Smooth muscle cell of the brain vasculature (primary cell): ENCODE results near the gene TUBA3C.

Source experiments
- DNase-seq: peaks from one replicate; pipeline ENCODE4 v3.0.0-alpha.2; 2012; ENCODE audit warnings: low read depth, low spot score

Gene TUBA3C

DNA sequence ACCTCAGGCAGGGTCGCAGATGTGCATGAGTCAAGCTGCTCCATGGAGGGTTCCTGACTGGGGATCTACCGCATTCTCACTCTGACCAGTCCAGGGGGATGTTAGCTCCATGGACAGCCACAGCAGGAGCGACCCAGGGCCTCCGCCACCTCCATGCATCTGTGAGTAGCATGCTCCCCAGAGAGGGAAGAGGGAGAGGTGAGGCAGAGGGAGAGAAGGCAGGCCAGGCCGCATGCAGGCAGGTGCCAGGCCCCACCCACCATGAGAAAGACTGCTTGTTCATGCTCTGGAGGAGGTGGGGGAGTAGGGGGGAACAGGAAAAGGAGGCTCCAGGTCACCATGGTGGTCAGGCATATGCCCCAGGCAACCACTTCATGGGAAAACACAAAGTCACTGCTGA is 20.3 kb downstream of the TUBA3C start:
- DNase-seq = no peak

DNA sequence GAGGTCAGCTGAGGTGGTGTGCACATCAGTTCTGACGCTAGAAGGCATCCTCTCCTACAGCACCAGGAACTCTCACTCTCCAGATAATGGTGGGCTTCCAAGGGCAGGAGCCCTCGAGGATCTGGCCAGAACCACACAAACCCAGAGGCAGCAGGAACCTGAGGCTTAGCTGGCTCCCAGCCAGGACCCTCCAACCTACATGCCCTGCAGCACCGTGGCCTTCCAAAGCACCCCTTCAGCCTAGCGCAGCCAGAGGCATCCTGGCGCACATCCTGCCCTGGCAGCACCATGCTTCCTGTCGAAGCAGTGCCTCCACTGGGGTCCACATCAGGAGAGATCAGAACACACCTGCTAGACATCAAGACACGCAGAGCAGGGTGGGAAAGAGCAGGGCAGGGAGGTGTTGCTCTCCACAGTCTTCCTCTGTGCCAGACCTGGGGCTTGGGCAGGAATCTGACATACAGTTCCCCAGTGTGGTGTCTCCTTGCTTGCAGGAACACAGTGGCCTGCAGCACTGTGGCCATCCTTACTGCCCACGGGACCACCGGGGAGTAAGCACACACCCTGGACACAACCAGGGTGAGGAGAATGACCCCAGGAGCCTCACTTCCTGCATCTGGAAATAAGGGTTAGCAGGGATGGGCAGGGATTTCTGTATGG is 21.7 kb downstream of the TUBA3C start:
- DNase-seq = no peak

DNA sequence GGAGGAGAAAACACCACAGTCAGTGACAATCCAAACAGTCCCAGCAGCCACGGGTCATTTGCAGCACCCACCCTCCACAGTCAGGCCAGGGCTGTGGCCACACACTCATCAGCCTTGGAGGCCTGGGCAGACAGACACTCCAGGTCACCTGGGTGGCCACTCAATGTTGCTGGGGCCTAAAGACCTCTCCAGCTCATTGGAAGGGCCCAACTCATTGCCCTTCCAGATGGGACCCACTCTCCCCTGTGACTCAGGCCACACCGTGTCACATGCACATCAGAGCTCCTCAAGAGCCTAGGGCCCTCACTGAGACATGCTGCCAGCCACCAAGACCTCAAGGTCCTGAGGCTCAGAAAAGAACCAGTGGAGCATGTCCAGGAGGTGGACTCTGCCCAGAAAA is 22.4 kb downstream of the TUBA3C start:
- no peak for DNase-seq

DNA sequence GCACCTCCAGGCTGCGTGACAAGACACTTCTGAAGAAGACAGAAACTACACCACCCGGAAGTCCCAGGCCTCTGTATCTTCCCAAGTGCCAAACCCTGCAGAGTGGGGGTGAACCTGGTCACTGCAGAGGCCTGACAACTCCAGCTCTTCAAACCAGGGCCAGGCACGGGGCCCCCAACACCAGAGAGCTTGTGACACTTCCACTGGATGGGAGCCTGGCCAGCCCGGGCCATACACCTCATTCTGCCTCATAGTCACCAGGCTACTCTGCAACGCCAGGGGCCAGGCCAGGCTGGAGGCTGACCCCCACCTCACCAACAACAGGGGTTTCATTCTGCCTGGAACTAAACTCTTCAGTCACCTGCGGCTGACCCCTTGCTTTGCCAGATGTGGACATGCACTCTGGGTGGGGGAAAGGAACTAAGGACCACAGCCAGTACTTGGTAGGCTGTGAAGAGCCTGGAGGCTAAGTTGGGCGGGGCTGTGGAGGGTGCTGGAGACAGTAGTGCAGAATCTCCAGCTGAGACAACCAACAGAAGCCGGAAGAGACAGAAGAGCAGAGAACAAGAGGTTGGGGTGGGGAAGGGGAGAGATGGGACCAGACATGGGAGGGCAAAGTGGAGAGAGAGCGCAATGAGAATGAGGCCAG is 23.0 kb downstream of the TUBA3C start:
- no peak for DNase-seq

DNA sequence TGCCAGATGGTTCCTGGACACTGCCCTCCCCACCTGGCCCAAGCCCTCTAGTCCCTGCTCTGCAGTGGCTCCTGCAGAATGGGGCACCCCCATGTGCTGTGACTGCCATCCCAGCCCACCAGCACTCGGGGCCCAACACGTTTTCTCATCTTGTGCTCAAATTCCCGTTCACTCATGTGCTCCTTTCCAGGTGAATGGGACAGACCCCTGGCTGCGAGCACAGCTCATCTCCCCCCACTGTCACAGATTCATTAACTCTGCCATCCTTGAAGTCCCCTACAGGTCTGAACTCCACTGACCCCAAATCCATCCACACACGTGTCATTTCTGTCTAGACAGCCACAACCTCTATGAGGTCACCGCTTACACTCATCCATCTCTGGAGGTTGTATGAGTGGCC is 23.6 kb downstream of the TUBA3C start:
- DNase-seq = no peak

DNA sequence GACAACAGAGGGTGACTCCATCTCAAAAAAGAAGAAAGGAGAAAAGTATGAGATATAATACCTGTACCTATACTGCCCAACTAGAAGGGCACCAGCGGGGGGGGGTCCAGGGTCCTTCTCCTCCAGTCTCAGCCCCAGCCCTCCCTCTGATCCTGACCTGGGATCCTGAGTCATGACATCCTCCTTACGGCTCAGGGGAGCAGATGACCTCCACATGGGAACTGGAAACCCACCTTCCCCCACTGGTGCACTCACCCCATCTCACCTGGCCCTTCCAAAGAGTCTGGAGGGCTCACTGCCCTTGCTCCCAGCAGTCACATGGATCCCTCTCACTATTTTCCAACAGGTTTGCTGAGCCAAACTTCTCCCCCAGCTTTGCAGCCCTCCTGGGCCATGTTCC is 24.2 kb downstream of the TUBA3C start:
- no peak for DNase-seq

DNA sequence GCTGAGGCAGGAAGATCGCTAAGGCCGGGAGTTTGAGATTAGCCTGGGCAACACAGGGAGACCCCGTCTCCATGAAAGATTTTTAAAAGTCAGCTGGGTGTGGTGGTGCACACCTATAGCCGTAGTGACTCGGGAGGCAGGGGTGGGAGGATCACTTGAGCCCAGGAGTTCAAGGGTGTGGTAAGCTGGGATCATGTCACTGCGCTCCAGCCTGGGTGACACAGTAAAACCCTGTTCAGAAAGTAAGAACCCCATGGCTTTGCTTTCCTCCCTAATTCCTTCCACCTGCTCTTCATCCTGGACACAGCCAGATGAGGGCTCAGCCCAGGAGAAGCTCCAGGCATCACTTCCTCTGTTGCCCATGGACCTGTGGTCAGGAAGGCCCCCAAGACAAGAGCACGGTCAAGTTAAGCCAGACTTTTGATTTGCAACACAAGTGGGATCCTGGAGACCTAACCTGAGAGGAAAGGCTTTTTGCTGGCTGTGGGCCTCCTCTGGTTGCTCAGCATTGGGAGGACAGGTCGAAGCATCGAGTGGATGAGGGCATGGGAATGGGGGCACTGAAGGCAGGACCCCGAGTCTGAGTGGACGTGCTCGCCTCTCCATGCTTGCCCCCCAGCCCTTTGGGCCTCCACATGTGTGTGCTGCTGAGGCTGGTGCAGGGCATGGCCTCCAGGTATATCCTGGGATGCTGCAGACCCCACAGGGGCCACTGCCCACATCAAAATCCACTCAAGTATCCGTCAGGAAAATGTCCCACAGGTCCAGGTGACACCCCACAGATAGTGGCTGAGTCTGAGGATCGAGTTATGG is 25.4 kb downstream of the TUBA3C start:
- no peak for DNase-seq

DNA sequence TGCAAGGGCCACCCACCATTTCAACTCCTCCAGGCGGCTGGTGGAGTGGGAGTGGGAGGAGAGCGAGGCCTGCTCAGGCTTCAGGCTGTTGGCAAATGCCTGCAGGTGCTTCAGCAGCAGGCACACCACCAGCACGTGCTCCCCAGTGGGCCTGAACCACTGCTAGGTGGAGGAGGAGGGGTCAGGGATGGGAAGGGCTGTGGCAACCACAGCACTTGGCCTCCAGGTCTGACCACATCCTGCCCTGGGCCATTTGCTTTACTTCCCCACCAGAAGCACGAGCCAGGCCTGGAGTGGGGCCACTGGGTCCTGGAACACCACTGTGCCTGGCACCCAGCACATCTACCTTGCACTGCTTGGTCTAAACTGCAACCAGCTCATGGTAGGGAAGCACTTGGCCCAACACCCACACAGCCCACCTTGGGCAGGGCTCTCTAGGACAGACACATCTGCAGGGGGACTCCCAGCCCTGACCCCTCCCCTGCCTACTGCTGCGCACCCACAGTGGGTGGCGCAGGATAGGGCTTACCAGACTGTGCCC is 26.2 kb downstream of the TUBA3C start:
- DNase-seq = no peak

DNA sequence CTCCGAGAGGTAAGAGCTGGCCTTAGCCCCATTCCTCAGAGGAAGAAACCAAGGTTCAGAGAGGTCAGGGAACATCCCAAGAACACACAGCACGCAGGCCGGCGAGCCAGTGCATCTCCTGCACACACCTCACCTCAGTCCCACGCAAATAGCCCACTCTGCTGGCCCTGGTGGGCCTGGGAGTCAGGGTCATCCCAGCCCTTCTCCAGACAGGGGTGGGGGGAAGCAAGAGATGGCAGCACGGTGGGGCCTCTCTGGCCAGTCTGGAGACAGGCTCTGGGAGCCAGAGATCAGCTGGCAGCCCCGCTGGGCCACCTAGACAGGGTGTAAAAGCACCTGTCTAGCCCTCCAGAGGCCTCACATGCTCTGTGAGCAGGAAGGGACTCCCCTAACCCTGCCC is 26.8 kb downstream of the TUBA3C start:
- DNase-seq = no peak

DNA sequence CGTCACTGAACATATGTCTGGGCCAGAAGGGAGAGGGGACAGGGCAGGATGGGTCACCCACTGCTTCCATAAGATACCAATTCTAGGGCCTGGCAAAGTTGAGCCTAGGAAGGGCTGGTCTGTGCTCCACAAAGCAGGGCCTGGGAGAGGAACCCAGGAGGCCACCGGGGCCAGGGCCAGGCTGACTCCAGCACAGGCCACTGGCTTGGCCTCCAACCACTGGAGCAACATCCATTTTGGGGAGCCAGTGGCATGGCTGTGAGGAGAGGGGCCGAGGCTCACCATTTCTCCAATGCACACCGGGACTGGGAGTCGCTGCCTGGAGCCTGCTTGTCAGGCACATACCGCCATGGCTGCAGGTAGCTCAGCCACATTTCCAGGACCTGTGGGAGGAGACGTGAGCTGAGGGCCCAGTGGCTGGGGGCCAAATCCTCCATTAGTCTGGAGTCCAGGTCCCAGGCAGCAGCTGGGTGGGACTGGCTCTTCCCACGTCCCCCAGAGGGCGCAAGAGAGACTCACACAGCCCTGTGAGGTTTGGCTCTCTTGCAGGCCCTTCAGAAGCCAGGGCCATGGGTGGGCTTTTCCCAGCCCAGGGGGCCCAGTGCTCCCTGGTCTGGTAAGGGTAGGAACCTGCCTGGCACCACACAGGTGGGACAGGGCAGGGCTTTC is 27.7 kb downstream of the TUBA3C start:
- DNase-seq = no peak

DNA sequence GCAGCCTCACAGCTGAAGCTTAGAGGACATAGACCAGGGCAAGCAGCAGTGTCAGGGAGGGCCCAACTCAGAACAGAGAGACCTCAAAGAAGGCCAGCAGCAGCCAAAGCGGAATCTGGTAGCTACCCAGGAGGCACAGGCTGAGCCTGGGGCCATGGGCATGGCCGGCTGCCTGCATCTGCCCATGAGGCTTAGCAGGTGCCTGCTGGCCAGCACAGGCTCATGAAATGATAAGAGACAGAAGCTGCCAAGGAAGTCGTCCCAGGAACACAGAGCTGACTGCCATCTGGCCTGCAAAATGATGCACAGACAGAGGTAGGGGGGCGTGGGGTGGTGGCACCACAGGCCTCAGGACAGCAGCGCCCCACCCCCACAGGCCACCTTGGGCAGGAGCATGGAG is 29.2 kb downstream of the TUBA3C start:
- no peak for DNase-seq

DNA sequence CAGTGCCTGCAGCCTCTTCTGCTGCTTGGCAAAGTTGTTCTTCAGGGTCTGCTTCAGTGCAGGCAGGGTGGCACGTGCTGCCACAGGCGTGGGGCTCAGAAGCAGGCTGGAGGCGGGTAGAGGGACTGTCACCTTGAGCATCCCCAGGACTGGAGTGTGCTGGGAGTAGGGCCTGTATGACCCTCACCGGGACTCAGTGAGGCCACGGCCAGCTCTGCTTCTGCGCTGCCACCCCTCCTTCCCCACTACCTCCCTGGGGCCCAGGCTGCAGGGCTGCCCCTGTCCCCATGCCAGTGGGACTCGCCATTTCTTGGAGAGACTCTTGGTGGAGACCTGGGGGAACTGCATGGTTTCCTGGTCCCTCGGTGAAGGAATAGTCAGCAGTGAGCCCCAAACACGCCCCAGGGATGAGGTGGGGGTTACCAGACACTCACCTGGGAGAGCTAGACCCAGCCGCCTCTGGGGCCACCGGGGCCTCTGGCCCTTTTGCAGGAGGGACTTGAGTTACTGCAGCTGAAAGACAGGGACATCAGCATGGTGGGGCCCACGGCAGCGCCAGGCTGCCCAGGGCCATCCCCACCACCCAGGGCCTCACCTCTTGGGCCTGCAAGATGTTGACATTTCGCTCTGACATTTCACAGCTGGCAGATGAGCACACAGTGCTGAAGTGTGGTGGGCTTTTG is 29.9 kb downstream of the TUBA3C start:
- no peak for DNase-seq

DNA sequence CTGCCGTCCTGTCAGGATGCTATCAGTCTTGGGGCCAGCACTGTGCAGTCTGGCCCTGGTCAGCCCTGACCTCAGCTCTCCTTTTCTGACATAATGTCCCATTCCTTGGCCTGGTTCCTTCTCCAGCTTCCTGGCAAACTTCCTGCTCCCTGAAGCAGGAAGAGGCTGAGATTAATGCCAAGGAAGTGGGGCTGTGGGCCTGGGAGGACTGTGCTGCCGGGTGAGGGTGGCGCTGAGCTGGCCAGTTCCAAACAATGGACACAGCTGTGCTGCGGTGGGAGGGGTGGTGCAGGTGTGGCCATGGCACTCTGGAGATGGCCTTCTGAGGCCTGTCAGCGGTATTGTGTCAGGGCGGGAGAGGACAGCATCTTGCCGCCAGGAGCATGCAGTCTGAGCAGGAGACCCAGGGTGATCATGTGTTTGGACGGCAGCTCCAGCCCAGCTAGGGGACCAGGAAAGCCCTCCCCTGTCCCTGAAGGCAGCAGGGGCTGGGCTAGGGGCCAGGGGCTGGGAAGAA is 30.9 kb downstream of the TUBA3C start:
- DNase-seq = no peak

DNA sequence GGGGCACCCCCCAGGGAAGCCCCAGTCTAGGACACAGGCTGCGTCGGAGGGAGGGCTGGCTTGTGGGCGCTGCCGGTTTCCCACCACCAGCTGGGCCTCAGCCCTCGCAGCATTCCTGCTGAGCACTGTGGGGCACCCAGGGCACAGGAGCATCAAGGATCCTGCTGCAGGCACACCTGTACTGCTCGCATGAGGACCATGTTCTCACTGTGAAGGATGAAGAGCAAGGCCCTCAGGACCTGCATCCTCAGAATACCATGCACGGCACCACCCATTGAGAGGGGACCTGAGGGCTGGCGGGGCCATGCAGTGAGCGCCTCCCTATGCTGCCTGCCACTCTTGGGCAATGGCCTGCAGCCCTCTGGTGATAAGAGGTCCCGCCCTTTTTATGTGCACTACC is 31.4 kb downstream of the TUBA3C start:
- DNase-seq = no peak

DNA sequence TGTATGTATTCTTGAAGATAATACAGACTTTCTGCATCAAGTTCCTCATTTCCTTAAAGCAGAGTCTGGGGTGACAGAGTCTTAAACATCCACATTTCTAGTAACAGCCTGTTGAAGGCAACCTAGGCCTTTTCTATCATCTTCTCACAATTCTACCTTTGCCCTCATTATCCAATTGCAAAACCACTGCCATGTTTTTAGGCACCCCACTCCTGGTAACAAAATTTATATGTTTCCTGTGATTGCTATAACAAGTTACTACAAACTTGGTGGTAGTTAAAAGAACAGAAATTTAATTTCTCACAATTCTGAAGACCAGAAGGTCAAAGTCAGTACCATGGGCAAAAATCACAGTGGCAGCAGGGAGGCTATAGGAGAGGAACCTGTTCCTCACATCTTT is 33.1 kb downstream of the TUBA3C start:
- DNase-seq = no peak
